AG08395 (cell line): ENCODE measurements around the gene GOLGA7B.
"Not testable (repeated sequence)": the region's sequence is repeated elsewhere in the genome, so short reads cannot be mapped to it uniquely, and the experiment has no call there.

Source experiments
- DNase-seq: peaks from one replicate; pipeline ENCODE4 v3.0.0; 2012; ENCODE audit warnings: mixed read lengths, low spot score

Gene GOLGA7B

DNA sequence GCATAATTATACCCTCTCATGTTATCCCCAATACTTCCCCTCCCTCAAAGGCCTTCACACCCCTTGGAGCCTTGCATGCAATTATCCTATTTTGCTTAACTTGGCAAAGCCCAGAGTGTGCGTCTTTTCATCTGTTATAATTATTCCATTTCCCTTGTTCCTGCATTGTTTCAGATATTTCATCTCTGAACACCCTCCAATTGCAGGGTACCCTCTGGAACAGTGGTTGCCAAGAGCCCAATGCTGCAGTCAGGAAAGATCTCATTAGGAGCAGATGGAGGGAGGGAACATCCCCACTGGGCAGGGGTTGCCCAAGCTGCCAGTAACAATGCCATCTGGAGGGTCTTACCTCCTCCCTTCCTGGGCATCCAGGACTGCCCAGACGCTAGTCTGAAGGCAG is 18.4 kb upstream of the GOLGA7B start:
- no peak for DNase-seq

DNA sequence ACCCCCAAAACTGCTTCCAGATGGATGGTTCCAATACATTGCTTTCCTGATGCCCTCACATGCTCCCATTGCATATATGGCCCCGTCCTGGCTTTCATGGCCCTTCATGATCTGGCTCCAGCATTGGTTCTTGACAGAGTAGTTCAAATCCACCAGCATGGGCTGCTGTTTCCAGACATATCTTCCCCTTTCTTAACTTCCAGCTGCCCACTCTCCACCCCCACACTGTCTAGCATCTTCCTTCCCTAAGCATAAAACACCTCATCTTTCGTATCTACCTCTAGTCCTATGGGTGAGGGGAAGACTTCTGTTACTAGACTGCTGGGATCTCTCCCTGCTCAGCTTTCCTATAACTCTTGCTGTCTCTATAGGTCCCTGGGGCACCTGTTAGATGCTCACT is 13.2 kb upstream of the GOLGA7B start:
- DNase-seq = no peak

DNA sequence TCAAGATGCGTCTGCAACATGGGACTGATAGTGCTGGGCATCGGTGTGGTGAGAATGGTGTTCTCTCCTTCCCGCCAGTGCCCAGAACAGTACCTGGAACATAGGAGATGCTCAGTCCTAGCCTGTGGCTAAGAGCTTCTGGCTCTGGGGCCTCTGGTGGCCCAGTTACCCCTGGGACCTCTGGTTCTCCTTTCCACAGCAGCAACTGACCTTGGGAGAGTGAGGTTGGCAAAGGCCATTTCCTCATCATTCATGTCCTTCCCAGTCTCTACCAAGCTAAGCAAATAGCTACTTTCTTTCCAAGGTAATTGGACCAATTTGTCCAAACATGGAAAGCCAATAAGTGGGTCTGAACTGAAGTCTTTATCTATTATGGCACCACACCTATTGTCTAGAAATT is 11.6 kb upstream of the GOLGA7B start:
- no peak for DNase-seq

DNA sequence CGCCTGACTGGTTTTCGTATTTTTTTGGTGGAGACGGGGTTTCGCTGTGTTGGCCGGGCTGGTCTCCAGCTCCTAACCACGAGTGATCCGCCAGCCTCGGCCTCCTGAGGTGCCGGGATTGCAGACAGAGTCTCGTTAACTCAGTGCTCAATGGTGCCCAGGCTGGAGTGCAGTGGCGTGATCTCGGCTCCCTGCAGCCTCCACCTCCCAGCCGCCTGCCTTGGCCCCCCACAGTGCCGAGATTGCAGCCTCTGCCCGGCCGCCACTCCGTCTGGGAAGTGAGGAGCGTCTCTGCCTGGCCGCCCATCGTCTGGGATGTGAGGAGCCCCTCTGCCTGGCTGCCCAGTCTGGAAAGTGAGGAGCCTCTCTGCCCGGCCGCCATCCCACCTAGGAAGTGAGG is 8.5 kb upstream of the GOLGA7B start:
- not testable (repeated sequence) for DNase-seq

DNA sequence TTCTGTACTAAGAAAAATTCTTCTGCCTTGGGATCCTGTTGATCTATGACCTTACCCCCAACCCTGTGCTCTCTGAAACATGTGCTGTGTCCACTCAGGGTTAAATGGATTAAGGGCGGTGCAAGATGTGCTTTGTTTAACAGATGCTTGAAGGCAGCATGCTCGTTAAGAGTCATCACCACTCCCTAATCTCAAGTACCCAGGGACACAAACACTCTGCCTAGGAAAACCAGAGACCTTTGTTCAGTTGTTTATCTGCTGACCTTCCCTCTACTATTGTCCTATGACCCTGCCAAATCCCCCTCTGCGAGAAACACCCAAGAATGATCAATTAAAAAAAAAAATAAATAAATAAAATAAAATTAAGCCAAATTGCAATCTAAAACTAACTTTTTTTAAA is 7.5 kb upstream of the GOLGA7B start:
- DNase-seq = not testable (repeated sequence)

DNA sequence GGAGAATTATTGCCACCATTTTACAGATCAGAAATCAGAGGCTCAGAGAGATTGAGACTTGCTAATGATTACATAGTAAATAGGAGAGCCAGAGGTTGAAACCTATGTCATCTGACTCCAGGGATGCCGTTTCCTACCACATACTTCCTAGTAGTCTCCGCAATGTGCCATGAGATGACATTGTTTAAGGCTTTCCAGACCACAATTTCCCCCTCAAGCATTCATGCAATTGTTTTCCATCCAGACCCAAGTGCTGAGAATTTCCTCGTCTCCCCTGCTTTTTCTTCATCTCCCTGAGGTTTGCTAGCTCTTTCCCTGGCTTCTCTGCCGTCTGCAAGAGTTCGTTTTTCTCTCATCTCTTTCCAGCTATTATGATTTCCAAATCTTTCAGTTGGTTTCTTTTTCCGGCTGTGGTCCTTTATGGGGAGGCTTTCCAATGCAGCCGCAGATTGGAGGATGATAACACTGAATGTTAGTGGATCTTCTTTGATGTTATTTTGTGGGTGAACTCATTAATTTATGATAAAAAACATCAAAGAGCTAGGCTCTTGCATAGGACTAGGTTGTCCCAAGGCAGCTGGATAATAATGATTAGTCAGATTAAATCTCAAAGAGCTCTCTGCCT is 6.9 kb upstream of the GOLGA7B start:
- DNase-seq = no peak

DNA sequence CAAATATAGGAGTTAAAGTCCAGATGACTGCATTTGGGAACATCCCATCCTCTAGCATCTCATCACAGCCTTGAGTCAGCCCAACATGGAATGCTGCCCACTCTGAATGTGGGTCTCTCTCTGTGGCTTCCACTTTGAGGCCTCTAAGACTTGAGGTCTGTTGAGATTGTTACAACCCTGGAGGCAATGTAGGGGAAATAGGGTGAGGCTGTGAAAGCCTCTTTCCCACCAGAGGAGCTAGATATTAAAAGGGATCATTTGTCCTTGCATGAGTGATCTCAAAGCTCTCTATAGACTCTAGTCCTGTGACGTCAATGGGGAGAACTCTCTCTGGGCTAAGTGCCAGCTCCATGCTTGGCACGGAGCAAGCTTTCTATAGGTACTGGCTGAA is 6.4 kb upstream of the GOLGA7B start:
- DNase-seq = no peak

DNA sequence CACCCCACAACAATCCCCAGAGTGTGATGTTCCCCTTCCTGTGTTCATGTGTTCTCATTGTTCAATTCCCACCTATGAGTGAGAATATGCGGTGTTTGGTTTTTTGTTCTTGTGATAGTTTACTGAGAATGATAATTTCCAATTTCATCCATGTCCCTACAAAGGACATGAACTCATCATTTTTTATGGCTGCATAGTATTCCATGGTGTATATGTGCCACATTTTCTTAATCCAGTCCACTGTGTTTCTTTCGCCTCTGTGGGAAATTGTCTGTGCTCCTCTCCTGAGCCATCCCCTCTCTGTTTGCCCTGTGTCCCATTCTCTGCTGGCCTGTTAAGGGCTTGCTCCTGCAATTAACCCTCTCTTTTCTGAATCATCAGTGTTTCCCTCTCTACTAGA is 5.7 kb upstream of the GOLGA7B start:
- not testable (repeated sequence) for DNase-seq

DNA sequence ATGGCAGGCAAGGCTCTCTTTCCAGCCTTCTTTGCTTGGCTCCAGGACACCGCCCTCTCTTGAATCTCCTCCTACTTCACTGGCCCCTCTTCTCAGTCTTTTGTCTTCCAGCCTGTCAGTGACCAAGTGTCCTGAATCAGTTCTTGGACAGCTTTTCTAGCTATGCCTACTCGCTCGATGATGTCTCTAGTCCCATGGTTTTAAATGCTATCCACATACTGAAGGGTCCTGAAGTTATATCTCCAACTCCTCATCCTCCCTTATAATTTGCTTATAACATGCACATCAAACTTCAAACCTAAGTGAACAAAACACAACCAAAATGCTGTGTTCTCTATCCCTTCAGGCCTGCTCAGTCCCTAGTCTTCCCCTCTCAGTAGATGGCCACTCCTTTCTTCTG is 5.0 kb upstream of the GOLGA7B start:
- no peak for DNase-seq

DNA sequence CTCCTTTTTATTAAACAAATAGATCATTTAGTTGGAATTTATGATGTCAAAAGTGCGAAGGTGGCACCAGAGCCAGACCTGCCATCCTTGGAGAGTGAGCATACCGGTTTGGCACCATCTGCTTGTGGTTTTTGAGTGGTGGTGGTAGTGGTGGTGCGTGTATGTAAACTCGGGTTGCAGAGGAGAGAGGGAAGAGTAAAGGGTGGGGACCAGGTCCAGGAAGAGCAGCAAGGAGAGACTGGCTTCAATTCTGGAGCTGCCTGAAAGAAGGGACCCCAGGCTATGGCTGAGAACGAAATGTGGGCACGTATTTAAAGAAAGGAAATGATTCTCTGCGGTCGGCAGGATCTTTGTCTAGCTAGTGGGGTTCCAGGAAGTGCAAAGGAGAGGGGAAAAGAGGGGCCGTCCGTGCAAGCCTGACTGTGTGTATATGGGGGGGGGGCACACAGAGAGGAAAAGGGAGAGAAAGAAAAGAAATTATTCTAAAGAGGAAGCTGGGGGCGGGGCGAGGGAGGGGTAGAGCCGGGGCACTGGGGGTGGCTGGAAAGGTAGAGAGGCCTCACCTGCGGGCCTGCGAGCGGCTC is 448 bp upstream of the GOLGA7B start:
- DNase-seq = no peak

DNA sequence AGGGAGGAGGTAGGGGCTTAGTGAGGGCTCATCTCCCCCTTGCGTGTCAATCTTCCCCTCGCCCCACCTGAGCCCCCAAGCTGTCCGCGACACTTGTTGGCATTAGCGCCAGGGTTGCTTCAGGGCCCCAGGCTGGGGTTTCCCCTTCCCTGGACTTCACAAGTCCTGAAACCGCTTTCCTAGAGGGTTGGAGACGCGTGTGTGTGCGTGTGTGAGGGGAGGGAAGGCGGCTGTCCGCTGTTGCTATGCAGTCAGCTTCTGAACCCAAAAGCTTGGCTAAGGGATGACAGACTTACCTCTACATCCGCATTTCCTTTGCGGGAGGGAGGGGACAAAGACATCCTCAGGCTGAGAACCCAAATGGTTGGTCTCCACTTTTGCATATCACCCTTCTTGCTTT is 803 bp downstream of the GOLGA7B start:
- no peak for DNase-seq

DNA sequence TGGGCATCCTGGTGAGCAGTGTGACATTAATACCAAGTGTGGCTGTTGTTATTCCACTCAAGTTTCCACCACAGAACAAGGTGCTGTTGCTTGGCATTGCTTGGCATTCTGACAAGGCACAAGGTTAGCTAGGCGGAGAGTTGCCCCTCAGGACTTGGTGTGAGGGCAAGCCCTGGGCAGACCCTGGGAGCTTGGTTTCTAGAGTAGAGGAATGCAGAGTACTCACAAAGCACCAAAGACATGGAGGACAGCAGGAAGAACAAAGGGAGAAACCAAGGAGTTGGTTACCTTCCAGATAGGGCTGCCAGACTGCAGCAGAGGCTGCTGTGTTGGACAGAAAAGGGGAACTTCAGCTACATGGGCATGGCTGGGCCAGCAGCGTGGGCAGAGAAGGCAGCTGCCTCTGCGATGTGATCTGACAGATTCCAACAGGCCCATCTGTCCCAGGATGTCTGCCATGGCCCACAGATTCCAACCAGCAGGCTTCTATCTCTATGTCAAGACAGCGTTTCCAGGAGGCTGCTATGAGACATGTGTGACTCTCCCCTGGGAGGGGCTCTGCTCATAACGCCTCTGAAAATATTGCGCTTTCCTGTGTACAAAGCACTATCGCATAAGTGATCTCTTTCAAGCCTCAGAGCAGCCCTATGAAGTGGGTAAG is 1.8 kb downstream of the GOLGA7B start:
- DNase-seq = no peak

DNA sequence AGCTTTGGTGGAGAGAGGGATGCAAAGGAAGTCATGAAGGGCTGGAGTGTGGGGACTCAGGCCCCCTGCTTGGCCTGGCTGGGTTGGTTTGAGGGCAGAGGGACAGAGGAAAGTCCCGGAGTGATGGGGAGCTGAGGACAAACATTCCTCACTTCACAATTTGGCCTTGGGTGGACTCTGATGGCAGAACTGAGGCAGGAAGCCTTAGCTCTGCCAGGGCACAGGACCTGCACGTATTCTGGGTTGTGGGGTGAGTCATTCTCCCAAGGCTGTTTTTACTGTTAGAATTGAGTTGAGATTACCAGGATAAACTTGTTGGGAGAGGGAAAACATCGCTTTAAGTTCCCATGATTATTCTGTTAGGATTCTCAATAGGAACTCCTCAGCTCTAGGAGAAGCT is 2.6 kb downstream of the GOLGA7B start:
- no peak for DNase-seq

DNA sequence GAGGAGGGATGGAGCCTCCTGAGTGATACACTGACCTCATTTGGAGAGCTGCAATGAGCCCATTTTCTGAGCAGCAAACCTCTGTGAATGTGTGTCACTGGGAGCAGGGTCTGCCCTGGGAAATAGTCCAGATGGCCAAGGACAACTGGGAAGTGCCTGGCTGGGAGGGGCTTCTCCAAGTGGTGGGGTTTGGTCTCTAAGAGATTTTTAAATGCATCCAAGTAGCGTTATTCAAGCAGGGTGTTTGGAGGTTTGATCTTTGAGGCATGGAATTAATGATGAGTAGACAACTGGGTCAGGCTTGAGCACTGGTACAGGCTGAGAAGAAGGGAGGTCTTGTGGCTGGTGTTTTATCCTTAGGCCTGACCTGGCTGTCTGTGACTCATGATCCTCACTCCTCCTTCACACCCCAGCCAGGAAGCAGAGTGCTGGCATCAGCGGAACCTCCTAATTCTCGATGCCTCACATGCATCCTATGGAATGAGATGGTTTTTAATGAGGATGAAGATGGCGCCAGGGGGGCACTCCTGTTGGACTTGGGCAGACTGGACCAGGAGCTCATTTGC is 3.3 kb downstream of the GOLGA7B start:
- no peak for DNase-seq

DNA sequence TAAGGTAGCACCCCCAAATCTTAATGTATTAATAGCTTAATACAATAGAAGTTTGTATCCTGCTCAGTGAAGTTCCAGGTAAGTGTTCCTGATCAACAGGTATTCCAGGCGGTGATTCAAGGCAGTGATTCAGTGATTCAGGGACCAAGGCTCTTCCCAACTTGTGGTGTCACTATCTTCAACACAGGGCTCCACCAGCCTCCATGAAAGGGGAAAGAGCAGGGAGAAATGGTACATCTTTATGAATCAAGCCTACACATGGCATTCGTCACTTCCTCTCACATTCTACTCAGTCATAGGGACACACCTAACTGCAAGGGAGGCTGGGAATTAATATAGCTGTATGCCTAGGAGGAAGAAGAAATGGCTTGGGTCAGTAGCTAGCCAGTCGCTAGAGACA is 5.1 kb downstream of the GOLGA7B start:
- DNase-seq = no peak

DNA sequence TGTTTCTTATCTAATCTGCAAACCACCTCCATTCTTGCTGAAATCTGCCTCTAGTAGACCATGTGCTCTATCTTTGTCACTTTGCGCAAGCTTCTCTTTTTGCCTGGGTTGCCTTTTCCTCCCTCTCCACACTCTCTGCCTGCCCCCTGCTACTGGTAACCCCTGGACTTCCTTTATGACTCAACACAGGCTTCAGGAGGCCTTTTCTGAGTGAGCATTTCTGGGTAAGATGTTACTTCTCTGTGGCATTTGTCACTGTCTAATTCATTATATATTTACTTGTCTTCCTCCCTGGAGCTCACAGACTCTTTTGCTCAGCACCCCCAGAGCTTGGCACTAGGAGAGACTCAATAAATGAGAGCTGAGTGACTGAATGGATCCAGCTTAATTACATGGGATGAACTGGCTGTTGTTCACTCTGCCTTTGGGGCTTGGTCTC is 8.4 kb downstream of the GOLGA7B start:
- no peak for DNase-seq

DNA sequence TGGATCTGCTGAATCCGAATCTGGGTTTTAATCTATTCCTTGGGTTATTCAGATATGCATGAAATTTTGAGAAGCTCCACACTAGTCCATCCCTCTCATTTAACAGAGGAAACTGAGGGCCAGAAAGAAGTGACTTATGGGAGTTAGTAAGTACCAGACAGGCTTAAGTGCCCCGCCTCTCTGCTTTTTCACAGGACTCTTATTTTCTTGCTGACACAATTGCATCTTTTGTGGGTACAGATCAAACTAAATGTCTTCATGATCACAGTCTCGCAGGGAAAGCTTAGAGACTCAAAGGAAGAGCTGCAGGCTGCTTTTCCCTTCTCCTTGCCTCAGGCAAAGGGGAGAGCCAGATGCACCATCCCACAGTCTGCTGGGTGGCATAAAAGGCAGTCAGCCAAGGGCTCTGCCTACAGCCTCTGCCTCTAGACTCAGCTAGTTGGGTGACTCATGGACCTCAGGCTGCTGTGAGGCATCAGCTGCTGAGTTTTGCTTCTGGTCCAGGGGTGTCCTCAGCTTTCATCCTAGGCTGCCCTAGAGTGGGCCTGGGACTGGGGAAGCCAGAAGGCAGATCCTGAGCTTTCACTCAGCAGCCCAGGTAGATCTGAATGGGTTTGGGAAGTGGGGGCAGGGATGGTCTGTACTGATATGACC is 11.6 kb downstream of the GOLGA7B start:
- peak; percentile 93 for DNase-seq

DNA sequence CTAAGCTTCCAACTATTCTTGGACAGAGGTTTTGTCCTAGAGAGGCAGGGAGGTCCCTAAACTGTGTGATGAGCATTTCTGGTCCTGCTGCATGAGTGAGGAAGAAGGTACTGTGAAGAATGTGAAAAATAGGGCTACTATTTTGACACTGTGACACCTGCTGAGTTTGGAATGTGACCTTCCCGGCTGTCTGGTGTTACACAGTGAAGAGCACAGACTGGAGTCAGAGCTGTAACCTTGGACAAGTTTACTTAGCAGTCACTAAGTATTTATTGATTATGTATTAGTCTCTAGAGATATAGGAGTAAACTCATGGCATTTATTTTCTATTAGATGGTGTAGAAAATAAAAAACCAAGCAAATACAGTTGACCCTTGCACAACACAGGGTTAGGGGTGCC is 12.3 kb downstream of the GOLGA7B start:
- no peak for DNase-seq

DNA sequence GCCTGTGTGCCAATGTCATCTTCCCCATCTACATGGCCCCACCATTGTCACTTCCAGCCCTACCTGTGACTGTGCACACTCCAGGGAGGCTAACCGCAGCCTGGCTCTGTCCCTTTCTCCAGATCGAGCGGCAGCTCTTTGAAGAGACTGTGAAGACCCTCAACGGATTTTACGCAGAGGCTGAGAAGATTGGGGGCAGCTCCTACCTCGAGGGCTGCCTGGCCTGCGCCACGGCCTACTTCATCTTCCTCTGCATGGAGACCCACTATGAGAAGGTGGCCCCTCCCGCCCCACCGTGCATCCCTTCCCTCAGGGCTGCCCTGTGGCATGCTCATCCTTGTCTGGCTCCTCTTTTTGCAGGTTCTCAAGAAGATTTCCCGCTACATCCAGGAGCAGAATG is 14.2 kb downstream of the GOLGA7B start:
- no peak for DNase-seq

DNA sequence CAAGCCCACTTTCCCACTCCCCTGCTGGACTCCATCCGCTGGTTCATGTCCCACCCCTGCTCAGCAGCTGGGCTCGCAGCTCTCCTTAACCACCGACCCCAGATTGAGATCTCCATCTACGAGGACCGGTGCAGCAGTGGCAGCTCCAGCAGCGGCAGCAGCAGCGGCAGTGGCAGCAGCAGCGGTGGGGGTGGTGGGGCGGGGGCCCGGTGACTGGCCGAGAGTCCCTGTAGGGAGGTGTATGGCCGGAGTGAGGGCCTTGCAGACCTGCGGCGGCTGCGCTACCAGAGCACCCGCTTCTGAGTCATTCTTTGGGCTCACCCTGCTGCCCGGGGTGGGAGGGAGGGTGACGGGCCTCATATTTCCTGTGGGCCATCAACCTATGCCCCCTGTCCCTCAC is 15.8 kb downstream of the GOLGA7B start:
- no peak for DNase-seq

DNA sequence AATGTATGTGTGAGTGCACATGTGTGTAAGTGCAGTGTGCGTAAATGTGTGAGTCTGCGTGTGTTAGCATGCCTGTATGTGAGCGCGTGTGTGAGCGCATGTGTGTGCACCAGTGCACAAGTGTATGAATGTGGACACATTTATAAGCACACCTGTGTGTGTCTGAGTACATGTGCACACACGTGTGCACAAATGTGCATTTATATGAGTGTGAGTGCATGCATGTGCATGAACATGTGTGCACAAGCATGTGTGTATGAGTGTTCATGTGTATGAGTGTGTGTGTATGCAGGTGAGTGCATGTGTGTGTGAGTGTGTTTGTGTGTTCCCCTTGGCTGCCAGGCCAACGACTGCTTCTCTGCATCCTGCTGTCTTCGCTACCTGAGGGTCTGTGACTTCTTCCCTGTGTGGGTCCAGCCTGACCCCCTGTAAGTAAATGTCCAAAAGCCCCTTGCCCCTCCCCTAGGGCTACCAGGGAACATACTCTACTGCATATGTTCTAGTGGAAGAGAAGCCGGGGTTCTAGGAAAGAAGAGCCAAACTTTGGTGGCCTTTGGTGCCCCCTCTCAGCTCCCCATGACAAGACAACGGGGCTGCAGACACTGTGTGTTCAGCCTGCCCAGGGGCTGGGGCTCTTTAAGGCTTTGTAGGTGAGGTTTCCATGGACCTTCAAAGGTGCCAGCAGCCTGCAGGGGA is 17.0 kb downstream of the GOLGA7B start:
- no peak for DNase-seq

DNA sequence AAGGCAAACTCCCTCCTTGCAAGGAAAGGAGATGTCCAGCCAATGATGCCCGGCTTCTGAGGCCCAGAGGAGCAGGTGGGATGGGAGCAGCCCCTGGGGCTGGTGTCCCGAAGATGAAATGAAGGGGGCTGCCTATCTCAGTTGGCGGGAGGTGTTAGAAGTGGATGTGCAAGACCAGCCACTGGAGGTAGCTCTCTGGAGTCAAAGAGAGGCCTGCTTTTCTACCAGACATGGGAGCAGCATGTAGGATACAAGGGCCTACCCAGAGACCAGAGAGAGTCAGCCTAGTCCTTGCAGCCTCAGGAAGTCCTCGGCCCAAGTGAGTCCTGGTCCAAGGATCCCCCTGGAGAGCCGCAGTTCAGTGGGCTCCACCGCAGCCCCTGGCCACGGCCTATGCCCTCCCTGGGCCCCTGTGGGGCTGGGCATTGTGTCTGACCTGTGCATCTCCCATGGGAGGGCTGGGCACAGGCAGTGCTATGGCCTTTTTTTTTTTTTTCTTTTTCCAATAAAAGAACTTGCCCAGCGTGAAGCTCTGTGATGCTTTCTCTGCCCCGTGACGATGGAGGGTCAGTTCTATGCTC is 17.7 kb downstream of the GOLGA7B start:
- DNase-seq = no peak
